ENCODE measurements around the gene PHLDB3.

Gene PHLDB3

DNA sequence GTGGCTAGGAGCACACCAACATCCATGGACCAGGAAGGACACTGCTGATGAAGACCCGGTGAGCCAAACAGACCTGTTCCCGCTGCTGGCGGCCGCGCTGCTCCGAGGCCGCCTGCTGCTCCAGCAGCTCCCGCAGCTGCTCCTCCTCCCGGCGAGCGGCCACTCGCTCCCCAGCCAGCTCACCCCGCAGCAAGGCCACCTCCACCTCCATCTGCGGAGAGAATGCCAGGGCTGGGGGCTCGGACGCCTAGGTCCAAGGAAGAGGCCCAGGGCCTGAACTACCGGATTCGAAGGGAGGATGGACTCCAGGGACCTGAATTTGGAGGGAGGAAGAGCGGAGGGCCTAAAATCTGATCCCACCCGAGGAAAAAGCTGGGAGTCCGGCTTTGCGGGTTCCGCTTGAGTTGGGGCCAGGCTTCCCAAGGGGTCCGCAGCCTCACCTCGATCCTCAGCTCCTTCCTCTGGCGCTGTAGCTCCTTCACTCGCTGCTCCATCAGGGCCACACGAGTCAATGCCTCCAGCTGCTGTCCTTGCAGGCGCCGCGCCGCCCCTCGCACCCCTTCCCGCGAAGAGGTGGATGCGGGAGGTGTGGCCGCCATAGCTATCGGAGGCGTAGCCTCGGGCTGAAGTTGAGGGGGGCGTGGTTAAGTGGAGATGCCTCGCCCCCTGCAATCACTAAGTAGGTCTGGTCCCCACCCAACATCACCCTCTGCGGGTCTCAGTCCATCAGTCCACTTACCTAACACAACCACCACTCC, 2.7 kb downstream of the PHLDB3 start:
- DNase-seq (ENCODE audit: insufficient read length, low spot score) (no peak), FAIRE-seq (no peak)

GRCh38 chr19:43499042-43499441, 5.5 kb downstream of the PHLDB3 start:
- FAIRE-seq (no peak), DNase-seq (ENCODE audit: insufficient read length, low spot score) (no peak)

DNA sequence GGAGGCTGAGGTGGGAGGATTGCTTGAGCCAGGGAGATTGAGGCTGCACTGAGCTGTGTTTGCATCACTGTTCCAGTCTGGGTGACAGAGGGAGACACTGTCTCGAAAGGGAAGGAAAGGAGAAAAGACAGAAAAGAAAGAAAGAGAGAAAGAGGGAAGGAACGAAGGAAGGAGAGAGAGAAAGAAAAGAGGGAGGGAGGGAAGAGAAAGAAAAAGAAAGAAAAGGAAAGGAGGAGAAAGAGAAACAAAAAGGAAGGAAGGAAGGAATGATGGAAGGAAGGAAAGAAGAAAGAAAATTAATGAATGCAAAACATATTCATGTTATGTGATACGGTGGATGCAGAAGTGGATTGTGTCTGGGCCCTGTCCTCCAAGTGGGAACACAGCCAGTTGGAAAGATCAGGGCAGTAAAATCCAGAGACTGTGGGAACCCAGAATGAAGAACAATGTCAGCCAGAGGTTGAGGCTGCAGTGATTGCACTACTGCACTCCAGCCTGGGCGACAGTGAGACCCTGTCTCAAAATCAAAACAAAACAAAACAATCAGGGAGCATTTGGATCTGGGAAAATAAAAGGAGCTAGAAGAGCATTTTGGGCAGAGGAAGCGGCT, 6.2 kb downstream of the PHLDB3 start:
- DNase-seq (ENCODE audit: insufficient read length, low spot score) (no peak), FAIRE-seq (no peak)

DNA sequence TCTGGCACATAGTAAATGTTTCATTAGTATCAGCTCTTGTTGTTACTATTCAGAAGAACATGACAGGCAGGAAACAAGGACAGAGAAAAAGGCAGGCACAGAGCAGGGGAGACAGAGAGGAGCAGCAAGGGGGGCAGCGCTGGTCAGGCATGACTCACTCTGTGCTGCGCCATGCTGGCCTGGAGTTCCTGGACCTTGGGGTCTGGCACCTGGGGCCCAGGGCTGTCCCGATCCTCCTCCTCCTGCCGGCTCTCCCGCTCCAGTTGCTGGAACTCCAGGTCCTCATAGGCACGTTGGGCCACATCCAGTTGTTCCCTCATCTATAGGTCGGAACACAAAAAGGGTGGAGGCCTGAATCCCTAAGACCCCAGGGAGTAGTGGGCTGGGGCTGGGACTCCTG, 7.6 kb downstream of the PHLDB3 start:
- DNase-seq (ENCODE audit: insufficient read length, low spot score) (no peak), FAIRE-seq (no peak)

DNA sequence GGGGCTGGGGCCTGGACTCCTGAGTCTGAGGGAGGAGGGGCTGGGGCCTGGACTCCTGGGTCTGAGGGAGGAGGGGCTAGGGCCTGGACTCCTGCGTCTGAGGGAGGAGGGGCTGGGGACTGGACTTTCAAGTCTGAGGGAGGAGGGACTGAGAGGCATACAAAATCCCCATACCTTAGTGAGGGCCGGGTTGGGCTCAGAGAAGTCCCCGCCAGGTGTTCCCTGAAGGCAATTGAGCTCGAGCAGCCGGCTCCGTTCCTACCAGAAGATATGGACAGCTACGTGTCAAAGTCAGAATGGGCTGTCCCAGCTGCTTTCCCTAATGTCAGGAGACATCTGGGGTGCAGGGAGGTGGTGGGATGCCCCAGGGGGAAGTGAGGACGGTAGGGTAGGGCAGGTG, 9.5 kb downstream of the PHLDB3 start:
- FAIRE-seq (no peak), DNase-seq (ENCODE audit: insufficient read length, low spot score) (no peak)

GRCh38 chr19:43490759-43491158, 13.8 kb downstream of the PHLDB3 start:
- DNase-seq (ENCODE audit: insufficient read length, low spot score): no peak
- FAIRE-seq: no peak

- no peak for FAIRE-seq
- no peak for DNase-seq (ENCODE audit: insufficient read length, low spot score)
Measured at GRCh38 chr19:43489979-43490599, 14.5 kb downstream of the PHLDB3 start.

DNA sequence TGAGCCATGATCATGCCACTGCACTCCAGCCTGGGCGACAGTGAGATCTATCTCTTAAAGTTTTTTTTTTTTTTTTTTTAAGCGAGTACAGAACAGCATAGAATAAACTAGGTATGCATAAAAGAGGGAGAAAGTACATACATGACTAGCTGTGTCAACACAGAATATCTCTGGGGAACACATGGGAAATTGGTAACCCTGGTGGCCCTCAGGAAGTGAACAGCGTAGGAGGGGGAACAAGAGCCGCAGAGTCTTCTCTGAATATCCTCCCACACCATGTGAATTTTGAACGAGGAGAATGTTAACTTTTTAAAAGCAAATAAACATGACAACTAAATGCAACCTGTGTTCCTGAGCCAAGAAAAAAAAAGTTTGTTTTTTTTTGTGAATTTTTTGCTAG, 15.2 kb downstream of the PHLDB3 start:
- no peak for FAIRE-seq
- no peak for DNase-seq (ENCODE audit: insufficient read length, low spot score)

GRCh38 chr19:43488179-43488578, 16.4 kb downstream of the PHLDB3 start:
- no peak for DNase-seq (ENCODE audit: insufficient read length, low spot score)
- no peak for FAIRE-seq

DNA sequence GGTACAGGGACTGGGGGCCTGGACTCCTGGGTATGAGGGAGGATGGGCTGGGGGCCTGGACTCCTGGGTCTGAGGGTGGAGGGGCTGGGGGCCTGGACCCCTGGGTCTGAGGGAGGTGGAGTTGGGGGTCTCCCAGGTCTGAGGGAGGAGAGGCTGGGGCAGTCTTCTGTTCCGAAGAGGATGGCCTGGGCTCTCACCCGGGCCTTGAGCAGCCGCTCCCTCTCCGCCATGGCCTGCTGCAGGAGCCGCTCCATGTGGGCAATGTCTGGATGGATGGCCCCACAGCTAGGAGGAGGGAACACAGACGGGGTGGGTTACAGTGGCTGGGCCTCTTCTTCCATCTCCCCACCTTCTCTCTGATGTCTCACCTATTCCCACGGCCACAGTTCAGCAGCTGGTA, 18.1 kb downstream of the PHLDB3 start:
- FAIRE-seq (no peak), DNase-seq (ENCODE audit: insufficient read length, low spot score) (no peak)

GRCh38 chr19:43485951-43486350, 18.6 kb downstream of the PHLDB3 start:
- no peak for FAIRE-seq
- DNase-seq (ENCODE audit: insufficient read length, low spot score): no peak

- no peak for FAIRE-seq
- no peak for DNase-seq (ENCODE audit: insufficient read length, low spot score)
Measured at GRCh38 chr19:43483281-43483680, 21.3 kb downstream of the PHLDB3 start.

DNA sequence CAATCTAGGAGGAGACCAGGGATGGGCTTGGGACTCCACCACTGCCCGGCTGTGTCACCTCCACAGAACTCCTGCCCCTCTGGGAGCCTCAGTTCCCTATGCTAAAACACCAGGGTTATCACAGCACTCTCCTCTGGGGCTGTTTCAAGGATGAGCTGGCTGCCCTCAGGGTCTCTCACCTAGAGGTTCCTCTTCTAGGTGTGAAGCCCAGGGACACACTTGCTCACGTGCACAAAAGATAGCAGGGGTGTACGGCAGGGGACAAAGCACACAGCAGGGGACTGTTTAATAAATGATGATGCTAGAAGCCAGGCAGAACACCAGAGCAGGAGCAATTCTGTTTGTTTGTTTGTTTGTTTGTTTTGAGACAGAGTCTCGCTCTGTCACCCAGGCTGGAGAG, 22.4 kb downstream of the PHLDB3 start:
- DNase-seq (ENCODE audit: insufficient read length, low spot score): no peak
- FAIRE-seq: no peak

DNA sequence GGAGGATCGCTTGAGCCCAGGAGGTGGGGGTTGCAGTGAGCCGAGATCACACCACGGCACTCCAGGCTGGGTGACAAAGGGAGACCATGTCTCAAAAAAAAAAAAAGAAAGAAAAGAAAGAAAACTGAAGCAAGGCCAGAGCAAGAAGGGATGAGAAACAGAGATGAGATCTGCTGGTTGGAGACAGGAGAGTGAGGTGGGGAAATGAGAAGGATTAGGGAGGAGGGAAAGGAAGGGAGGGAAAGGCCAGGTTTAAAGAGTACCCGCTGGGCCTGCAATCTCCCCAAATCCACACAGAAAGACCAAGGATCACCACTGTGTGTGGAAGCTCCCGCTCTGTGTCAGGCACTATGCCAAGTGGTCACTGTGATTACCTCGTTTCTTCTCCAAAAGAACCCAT, 22.8 kb downstream of the PHLDB3 start:
- no peak for FAIRE-seq
- no peak for DNase-seq (ENCODE audit: insufficient read length, low spot score)

GRCh38 chr19:43480574-43480973, 24.0 kb downstream of the PHLDB3 start:
- FAIRE-seq (no peak), DNase-seq (ENCODE audit: insufficient read length, low spot score) (no peak)

DNA sequence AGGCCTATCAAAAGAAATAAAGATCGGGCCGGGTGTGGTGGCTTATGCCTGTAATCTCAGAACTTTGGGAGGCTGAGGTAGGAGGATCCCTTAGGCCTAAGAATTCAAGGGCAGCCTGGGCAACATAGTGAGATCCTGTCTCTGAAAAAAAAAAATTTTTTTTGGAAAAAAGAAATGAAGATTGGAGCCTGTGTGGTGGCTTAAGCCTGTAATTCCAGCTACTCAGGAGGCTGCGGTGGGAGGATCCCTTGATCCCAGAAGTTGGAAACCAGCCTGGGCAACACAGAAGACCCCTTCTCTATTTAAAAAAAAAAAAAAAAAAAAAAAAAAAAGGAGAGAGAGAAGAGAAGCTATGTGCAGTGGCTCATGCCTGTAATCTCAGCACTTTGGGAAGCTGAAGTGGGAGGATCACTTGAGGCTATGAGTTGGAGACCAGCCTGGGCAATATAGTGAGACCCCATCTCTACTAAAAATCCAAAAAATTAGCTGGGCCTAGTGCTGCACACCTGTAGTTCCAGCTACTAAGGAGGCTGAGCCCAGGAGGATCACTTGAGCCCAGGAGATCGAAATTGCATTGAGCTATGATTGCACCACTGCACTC, 24.5 kb downstream of the PHLDB3 start:
- FAIRE-seq: no peak
- no peak for DNase-seq (ENCODE audit: insufficient read length, low spot score)

DNA sequence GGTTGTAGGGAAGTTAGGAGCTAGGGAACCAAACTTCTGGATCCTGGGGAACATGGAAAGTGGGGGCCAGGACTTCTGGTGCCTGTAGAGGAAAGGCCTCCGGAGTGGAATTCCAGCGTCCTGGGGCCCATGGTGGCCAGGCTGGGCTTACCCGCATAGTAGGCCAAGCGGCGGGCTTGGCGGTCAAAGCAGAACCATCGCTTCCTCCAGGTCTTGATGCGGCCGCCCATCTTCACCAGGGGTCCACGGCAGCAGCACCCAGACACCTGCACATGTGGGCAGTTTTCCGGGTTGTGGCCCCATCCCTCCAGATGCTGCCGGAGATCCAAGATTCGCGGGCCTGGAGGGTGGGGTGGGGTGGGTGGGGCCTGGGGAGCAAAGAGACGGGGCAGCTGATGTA, 25.3 kb downstream of the PHLDB3 start:
- DNase-seq (ENCODE audit: insufficient read length, low spot score) (no peak), FAIRE-seq (no peak)

- no peak for FAIRE-seq
- no peak for DNase-seq (ENCODE audit: insufficient read length, low spot score)
Measured at GRCh38 chr19:43478323-43478722, 26.2 kb downstream of the PHLDB3 start.

- FAIRE-seq (no peak), DNase-seq (ENCODE audit: insufficient read length, low spot score) (no peak)
Measured at GRCh38 chr19:43476606-43477005, 27.9 kb downstream of the PHLDB3 start.

DNA sequence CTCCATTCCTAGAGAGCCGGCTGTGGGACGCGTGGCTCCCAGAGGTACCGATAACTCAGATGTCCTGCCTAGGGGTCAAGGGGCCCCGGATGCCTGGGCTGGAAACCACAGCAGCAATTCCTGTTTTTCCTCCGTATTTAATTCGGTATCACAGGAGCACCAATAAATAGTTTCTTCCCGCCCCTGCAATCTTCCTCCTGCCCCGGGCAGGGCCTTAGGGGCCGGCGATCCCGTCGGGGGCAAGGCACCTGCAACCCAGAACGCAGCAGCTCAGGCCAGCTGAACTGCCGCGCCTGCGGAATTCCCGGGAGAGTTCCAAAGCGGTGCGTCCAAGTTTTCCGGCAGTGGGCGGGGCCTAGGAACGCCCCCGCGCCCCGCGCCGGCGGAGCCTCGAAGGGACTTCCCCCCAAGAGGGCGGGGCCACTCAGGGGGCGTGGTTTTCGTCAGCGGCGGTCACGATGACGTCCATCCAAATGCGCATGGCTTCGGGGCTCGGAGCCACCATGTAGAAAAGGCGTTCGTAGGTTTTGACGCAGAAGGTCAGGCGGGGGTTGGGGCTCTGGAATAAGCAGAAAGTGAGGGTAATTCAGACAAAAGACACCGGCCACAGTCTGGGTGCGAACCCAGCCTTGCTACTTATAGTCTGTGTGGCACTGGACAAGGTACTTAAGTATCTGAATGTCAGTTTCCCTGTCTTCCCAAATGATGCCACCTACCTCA, 29.4 kb downstream of the PHLDB3 start:
- FAIRE-seq (peak; percentile 95), DNase-seq (ENCODE audit: insufficient read length, low spot score) (peak; percentile 89)

GRCh38 chr19:43474487-43474886, 30.1 kb downstream of the PHLDB3 start:
- no peak for FAIRE-seq
- DNase-seq (ENCODE audit: insufficient read length, low spot score): no peak
